DND-41 (cell line): ENCODE data around the gene HSPA12B.

Source experiments
- ATAC-seq: fragments of 200-7000 bp; cut with Tn5 transposase; 3 replicates; pipeline ENCODE4 v1.9.1; 2021; ENCODE audit warnings: low read depth; ENCODE audit not compliant: insufficient read depth
- DNase-seq: peaks from one replicate; pipeline ENCODE4 v3.0.0-alpha.2; 2020
- H2AFZ ChIP-seq: 2 replicates; pipeline ENCODE4 v1.6.0; 2012; ENCODE audit warnings: low read depth, low read length
- H3K27ac ChIP-seq: 2 replicates; pipeline ENCODE4 v1.5.1; 2012; ENCODE audit warnings: low read length, inconsistent platforms
- H3K27me3 ChIP-seq: fragments of 200-600 bp; sonication (generic); 2 replicates; pipeline ENCODE4 v1.6.0; 2012; ENCODE audit warnings: low read length, mild to moderate bottlenecking, inconsistent platforms; ENCODE audit not compliant: insufficient read depth, poor library complexity
- H3K36me3 ChIP-seq: 2 replicates; pipeline ENCODE4 v1.5.1; 2012; ENCODE audit warnings: low read length, inconsistent platforms; ENCODE audit not compliant: insufficient read depth
- H3K4me1 ChIP-seq: 2 replicates; pipeline ENCODE4 v1.5.1; 2012; ENCODE audit warnings: mild to moderate bottlenecking, low read length; ENCODE audit not compliant: insufficient read depth
- H3K4me2 ChIP-seq: 2 replicates; pipeline ENCODE4 v1.6.0; 2012; ENCODE audit warnings: mild to moderate bottlenecking, moderate library complexity, low read length, inconsistent platforms; ENCODE audit not compliant: insufficient read depth
- H3K4me3 ChIP-seq, 2 experiments: fragments of 200-600 bp in 1 of 2; shearing (Covaris generic) in 1 of 2; 2 replicates each; pipeline ENCODE4 v1.5.1; 2012 to 2016; ENCODE audit warnings: inconsistent platforms in 2 of 2, low read length in 2 of 2, mild to moderate bottlenecking in 2 of 2, low read depth in 1 of 2, moderate library complexity in 1 of 2
- H3K79me2 ChIP-seq: 2 replicates; pipeline ENCODE4 v1.6.0; 2012; ENCODE audit warnings: low read length, inconsistent platforms; ENCODE audit not compliant: insufficient read depth
- H3K9ac ChIP-seq: 2 replicates; pipeline ENCODE4 v1.6.0; 2012; ENCODE audit warnings: low read depth, mild to moderate bottlenecking, inconsistent platforms, low read length, moderate library complexity
- H3K9me3 ChIP-seq: 2 replicates; pipeline ENCODE4 v1.5.1; 2012; ENCODE audit warnings: low read length, moderate library complexity, mild to moderate bottlenecking, inconsistent platforms; ENCODE audit not compliant: insufficient read depth, severe bottlenecking
- H4K20me1 ChIP-seq: 2 replicates; pipeline ENCODE4 v1.6.0; 2012; ENCODE audit warnings: low read length; ENCODE audit not compliant: insufficient read depth
- EZH2 ChIP-seq: IDR thresholded peaks from 3 replicates; pipeline ENCODE4 v1.6.1; 2012; ENCODE audit warnings: borderline replicate concordance, low read depth, mild to moderate bottlenecking, moderate library complexity, low read length, inconsistent platforms; ENCODE audit not compliant: severe bottlenecking
- TF ChIP-seq, protein P1 (sequence below): IDR thresholded peaks from 2 replicates; pipeline ENCODE4 v1.5.1; 2012; ENCODE audit warnings: borderline replicate concordance, low read length, moderate library complexity, mild to moderate bottlenecking; ENCODE audit not compliant: poor library complexity, severe bottlenecking; ENCODE audit errors: extremely low read depth

The HSPA12B gene

DNA sequence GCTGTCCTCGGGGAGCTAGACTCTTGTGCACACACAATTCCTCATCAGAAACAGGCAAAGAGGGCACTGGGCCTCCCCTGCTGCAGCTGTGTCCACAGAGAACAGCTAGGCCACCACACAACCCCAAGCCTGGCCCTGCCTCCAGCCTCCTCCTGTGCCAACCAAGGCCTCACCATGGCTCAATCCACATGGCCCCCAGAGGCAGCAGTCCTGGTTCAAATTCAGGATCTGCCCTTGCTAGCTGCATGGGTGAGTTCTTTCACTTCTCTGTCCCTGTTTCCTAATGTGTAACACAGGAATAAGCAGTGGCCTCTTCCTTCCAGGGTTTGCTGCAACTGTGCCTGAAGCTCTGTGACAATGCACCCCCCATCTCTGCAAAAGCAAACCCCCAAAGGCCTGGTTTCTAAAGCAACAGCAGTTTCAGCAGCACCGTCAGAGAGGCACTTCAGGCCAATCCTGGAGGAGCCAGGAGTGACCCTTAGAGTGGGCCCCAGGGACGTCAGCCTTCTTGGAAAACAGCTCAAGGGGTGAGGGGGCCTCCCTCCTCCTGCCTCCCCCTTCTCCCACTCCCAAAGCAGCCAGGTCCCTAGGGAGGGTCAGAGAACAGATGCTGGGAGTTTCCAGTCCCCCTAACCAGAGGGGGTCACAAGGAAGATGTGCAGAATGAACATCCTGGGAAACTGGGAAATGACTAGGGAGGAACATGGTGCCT, 32.8 kb downstream of the HSPA12B start:
- no peak for TF ChIP-seq EZH2
- TF ChIP-seq, protein P1, sequence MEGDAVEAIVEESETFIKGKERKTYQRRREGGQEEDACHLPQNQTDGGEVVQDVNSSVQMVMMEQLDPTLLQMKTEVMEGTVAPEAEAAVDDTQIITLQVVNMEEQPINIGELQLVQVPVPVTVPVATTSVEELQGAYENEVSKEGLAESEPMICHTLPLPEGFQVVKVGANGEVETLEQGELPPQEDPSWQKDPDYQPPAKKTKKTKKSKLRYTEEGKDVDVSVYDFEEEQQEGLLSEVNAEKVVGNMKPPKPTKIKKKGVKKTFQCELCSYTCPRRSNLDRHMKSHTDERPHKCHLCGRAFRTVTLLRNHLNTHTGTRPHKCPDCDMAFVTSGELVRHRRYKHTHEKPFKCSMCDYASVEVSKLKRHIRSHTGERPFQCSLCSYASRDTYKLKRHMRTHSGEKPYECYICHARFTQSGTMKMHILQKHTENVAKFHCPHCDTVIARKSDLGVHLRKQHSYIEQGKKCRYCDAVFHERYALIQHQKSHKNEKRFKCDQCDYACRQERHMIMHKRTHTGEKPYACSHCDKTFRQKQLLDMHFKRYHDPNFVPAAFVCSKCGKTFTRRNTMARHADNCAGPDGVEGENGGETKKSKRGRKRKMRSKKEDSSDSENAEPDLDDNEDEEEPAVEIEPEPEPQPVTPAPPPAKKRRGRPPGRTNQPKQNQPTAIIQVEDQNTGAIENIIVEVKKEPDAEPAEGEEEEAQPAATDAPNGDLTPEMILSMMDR = no peak
- H3K4me3 ChIP-seq = 0 out of 4 replicates have a peak overlapping the region, but pooled peaks of 1 of the 2 experiments have one; percentile 92
- H2AFZ ChIP-seq = no peak overlapping the region
- H3K4me2 ChIP-seq = peak overlapping the region; percentile 100; the same call in 1 of the 2 replicates
- peaks cover 24% of the 10 kb centered on the region; the same call in 1 of the 2 replicates for H4K20me1 ChIP-seq
- H3K4me1 ChIP-seq = peaks cover 46% of the 10 kb centered on the region
- H3K27me3 ChIP-seq = no peaks in the 10 kb centered on the region
- H3K9me3 ChIP-seq = no peaks in the 10 kb centered on the region
- no peak for DNase-seq
- peaks cover 50% of the 10 kb centered on the region for H3K79me2 ChIP-seq
- peaks cover 14% of the 10 kb centered on the region; the same call in 1 of the 2 replicates for H3K36me3 ChIP-seq
- H3K27ac ChIP-seq = peak overlapping the region; percentile 23; the same call in 1 of the 2 replicates
- ATAC-seq = no peak
- peak overlapping the region; percentile 93 for H3K9ac ChIP-seq

DNA sequence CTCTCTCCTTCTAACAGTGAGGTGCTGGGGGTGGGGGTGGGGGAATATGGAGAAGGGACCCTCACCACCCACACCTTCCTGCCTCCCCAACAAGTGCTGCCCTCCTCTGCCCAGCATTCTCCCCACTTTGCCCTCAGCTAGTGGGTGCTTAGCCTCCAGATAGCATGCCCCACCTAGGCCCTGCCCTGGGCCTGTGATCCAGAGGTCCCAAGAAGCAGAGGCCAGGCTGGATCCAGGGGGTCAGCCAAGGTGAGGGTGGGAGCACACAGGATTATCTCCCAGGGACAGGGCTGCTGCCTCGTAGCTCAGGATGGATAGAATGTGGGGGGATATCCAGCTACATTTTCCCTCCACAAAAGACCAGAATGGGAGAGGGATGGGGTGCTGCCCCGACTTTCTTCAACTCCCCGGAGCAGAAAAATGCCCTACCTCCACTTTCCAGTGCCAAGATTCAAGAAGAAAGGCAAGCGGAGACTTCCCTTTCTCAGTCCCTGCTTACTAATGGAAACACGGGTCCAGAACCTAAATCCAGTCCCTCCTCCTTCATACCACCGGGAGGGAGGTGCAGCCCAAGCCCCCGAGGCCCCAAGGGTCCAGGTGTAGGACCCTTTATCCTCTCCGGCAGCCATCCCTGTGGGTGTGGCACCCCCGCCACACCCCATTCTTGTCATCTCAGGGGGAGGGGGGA, 34.1 kb downstream of the HSPA12B start:
- DNase-seq (no peak), ATAC-seq (no peak)
- no peak for TF ChIP-seq EZH2
- TF ChIP-seq, protein P1 = no peak
- H3K4me3 ChIP-seq = peak overlapping the region; percentile 83 to 92; a peak in 3 of 4 replicates
- H4K20me1 ChIP-seq = peaks cover 21% of the 10 kb centered on the region; the same call in 1 of the 2 replicates
- peaks cover 12% of the 10 kb centered on the region; the same call in 1 of the 2 replicates for H3K36me3 ChIP-seq
- H2AFZ ChIP-seq = peak overlapping the region; percentile 90; the same call in 1 of the 2 replicates
- peak overlapping the region; percentile 93 for H3K9ac ChIP-seq
- H3K9me3 ChIP-seq = no peaks in the 10 kb centered on the region
- no peaks in the 10 kb centered on the region for H3K27me3 ChIP-seq
- H3K79me2 ChIP-seq = peaks cover 44% of the 10 kb centered on the region
- H3K4me1 ChIP-seq = peaks cover 46% of the 10 kb centered on the region
- peak overlapping the region; percentile 100 for H3K4me2 ChIP-seq
- peak overlapping the region; percentile 68; the same call in 1 of the 2 replicates for H3K27ac ChIP-seq

DNA sequence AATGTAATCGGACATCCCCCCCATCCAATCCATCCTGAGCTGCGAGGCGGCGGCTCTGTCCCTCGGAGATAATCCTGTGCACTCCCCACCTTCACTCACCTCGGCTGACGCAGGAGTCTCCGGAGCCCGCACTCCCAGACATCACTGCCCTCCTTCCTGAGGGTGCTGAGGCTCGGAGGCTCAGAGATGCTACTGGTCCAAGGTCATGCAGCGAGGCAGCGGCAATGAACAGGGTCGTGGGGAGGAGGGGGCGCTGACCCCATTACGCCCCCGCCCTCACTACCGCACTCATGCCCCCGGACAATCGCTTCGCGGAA, 34.6 kb downstream of the HSPA12B start:
- Histone ChIP-seq H3K4me3 (peak overlapping the region; percentile 83 to 92; a peak in 3 of 4 replicates), H3K9ac (peak overlapping the region; percentile 93), H3K9me3 (no peaks in the 10 kb centered on the region), H3K4me2 (peak overlapping the region; percentile 100), H3K79me2 (peaks cover 44% of the 10 kb centered on the region), H3K27ac (peak overlapping the region; percentile 68), H3K36me3 (peaks cover 7% of the 10 kb centered on the region; the same call in 1 of the 2 replicates), H2AFZ (peak overlapping the region; percentile 90), H3K27me3 (no peaks in the 10 kb centered on the region), H3K4me1 (peaks cover 46% of the 10 kb centered on the region), H4K20me1 (peaks cover 21% of the 10 kb centered on the region; the same call in 1 of the 2 replicates)
- DNase-seq = peak; percentile 34
- ATAC-seq = no peak
- TF ChIP-seq, protein P1 = no peak
- no peak for TF ChIP-seq EZH2
